Mammary epithelial cell (primary cell): ENCODE data around the gene PRRG4.

Experiments
- EZH2 ChIP-seq: IDR thresholded peaks from 2 replicates; pipeline ENCODE4 v1.6.1; 2012; ENCODE audit warnings: low read length, inconsistent platforms, borderline replicate concordance
- TF ChIP-seq, protein P1 (sequence below), 2 donors: IDR thresholded peaks in 1 of 2; conservative IDR thresholded peaks in 1 of 2; 2 replicates each; pipeline ENCODE4 v1.5.1; 2011 to 2012; ENCODE audit warnings: inconsistent platforms in 2 of 2, low read length in 2 of 2, mild to moderate bottlenecking in 2 of 2, control low read depth in 1 of 2, low read depth in 1 of 2; ENCODE audit not compliant: insufficient read depth in 1 of 2; ENCODE audit errors: extremely low read depth in 1 of 2

GRCh38 chr11:32895471-32895870 lies 65.7 kb downstream of the PRRG4 start:
- no peak for TF ChIP-seq EZH2
- TF ChIP-seq, protein P1, sequence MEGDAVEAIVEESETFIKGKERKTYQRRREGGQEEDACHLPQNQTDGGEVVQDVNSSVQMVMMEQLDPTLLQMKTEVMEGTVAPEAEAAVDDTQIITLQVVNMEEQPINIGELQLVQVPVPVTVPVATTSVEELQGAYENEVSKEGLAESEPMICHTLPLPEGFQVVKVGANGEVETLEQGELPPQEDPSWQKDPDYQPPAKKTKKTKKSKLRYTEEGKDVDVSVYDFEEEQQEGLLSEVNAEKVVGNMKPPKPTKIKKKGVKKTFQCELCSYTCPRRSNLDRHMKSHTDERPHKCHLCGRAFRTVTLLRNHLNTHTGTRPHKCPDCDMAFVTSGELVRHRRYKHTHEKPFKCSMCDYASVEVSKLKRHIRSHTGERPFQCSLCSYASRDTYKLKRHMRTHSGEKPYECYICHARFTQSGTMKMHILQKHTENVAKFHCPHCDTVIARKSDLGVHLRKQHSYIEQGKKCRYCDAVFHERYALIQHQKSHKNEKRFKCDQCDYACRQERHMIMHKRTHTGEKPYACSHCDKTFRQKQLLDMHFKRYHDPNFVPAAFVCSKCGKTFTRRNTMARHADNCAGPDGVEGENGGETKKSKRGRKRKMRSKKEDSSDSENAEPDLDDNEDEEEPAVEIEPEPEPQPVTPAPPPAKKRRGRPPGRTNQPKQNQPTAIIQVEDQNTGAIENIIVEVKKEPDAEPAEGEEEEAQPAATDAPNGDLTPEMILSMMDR (conservative IDR thresholded peaks at IDR 0.05 in 1 of 2, IDR thresholded peaks at IDR 0.05 in 1 of 2; ENCODE audit: extremely low read depth in 1 of 2, insufficient read depth in 1 of 2, low read depth in 1 of 2, low read length in 2 of 2), result no peak
